NT2/D1 (cell line): ENCODE measurements around the gene PLCXD1.

Experiments
- SUZ12 ChIP-seq: IDR thresholded peaks from 2 replicates; pipeline ENCODE4 v1.6.1; 2011; ENCODE audit not compliant: insufficient read length, insufficient read depth; ENCODE audit errors: extremely low read depth
- YY1 ChIP-seq: IDR thresholded peaks from 2 replicates; pipeline ENCODE4 v1.6.1; 2011; ENCODE audit not compliant: insufficient read length, insufficient read depth
- ZNF274 ChIP-seq: IDR thresholded peaks from 2 replicates; pipeline ENCODE4 v1.6.1; 2011; ENCODE audit warnings: mild to moderate bottlenecking, low read depth, low read length

- TF ChIP-seq YY1 (no peak), SUZ12 (no peak), ZNF274 (no peak)
Observed at GRCh38 chrX:298993-299392, 17.8 kb downstream of the PLCXD1 start.
